Gastroesophageal sphincter (tissue), 4 donors: ENCODE data around the gene ARHGAP19. TPM values are rescaled to one million over a fixed set of nuclear protein-coding genes. Genes with fewer than 3 reads are reported as not detected.

ENCODE experiments used
- ATAC-seq: fragments of 150-250 bp; one replicate; pipeline ENCODE4 v1.9.1; 2016; ENCODE audit warnings: mild to moderate bottlenecking, moderate library complexity
- H3K27ac ChIP-seq, 4 donors: fragments of 200-600 bp; sonication (generic) in 3 of 4; 1 replicate in 3 of 4; 2 replicates in 1 of 4; pipeline ENCODE4 v1.5.1; 2016 to 2019
- H3K27me3 ChIP-seq: fragments of 200-600 bp; sonication (generic); one replicate; pipeline ENCODE4 v1.5.1; 2019
- H3K36me3 ChIP-seq, 2 donors: fragments of 200-600 bp; sonication (generic); one replicate each; pipeline ENCODE4 v1.5.1; 2019; ENCODE audit warnings: control low read depth in 1 of 2
- H3K4me1 ChIP-seq, 3 donors: fragments of 200-600 bp; sonication (generic); 1 replicate in 2 of 3; 2 replicates in 1 of 3; pipeline ENCODE4 v1.5.1; 2016 to 2019; ENCODE audit warnings: control low read depth in 2 of 3
- H3K4me3 ChIP-seq, 2 donors: fragments of 200-600 bp; sonication (generic); one replicate each; pipeline ENCODE4 v1.5.1; 2019; ENCODE audit warnings: mild to moderate bottlenecking in 1 of 2, moderate library complexity in 1 of 2
- H3K9me3 ChIP-seq, 3 donors: fragments of 200-600 bp; sonication (generic); one replicate each; pipeline ENCODE4 v1.5.1; 2017 to 2019; ENCODE audit warnings: control low read depth in 2 of 3
- EP300 ChIP-seq: sonication (generic); formaldehyde crosslinking; IDR thresholded peaks from one replicate; pipeline ENCODE4 v1.6.1; 2017; ENCODE audit warnings: antibody characterized with exemption, mild to moderate bottlenecking
- POLR2A ChIP-seq, 2 donors: fragments of 450-650 bp; IDR thresholded peaks; one replicate each; pipeline ENCODE4 v1.6.1; 2017; ENCODE audit warnings: antibody characterized with exemption in 2 of 2, mild to moderate bottlenecking in 2 of 2, moderate library complexity in 1 of 2
- POLR2AphosphoS5 ChIP-seq: sonication (generic); formaldehyde crosslinking; IDR thresholded peaks from one replicate; pipeline ENCODE4 v1.6.1; 2017; ENCODE audit warnings: antibody characterized with exemption
- WGBS, 2 donors: methylation state at CpG; one replicate each; pipeline ENCODE4 v1.1.5; 2018; ENCODE audit warnings: low coverage in 1 of 2; 5-methylcytosine and 5-hydroxymethylcytosine counted together
- total RNA-seq, 4 donors: library from RNA; depleted of rRNA; stranded (reverse); fragments of >200 nt; gene quantifications; one replicate each; pipeline ENCODE4 v1.1.0, GENCODE V29; 2016
- TF ChIP-seq, protein P1 (sequence below), 4 experiments: fragments of 200-600 bp in 2 of 4; fragments of 450-650 bp in 2 of 4; sonication (generic) in 1 of 4; IDR thresholded peaks; one replicate each; pipeline ENCODE4 v1.5.1; 2017 to 2019; ENCODE audit warnings: antibody characterized with exemption in 4 of 4, mild to moderate bottlenecking in 2 of 4, moderate library complexity in 2 of 4

The ARHGAP19 gene
- total RNA-seq, 4 donors from 2014 or later: 3.2 to 6.7 (median 5.0) TPM

DNA sequence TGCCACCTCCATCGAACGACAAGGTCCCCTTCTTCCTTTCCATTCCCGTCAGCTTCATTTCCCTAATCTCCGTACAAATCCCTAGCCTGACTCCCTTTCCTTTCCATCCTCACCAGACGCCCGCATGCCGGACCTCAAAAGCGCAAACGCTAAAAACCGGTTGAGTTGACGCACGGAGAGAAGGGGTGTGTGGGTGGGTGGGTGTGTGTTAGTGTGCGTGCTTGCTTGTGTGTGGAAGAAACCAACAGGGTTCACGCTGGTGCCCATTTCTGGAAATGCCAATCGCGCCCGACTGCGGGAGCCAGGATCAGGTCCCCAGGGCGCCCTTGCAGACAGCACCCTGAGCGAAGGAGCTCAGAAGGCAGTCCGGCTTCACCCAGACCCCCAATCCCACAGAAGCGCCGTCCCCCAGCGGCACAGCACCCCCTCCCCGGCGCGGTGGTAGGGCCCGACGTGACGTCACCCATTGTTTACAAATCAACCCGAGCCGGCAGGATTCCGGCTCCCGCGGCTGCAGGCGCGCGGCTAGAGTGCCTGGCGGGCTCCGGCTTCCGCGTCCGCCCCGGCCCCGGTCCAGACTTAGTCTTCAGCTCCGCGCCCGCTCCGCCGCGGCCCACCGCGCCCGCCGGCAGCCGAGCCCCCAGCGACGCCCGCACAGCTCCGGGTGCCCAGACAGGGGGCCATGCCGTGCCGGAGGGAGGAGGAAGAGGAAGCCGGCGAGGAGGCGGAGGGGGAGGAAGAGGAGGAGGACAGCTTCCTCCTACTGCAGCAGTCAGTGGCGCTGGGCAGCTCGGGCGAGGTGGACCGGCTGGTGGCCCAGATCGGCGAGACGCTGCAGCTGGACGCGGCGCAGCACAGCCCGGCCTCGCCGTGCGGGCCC lies 26.6 kb upstream of the ARHGAP19 start, which contains the start of gene FRAT1:
TSS of gene FRAT1 (plus strand) at position 500 of the 880 bp plus-strand sequence. CDS start at position 683, 183 bp downstream.
- H3K9me3 ChIP-seq: no peaks in the 10 kb centered on the region
- H3K27ac ChIP-seq: peak within 1 kb of the TSS; percentile 58 to 98 (median 93)
- peak within 1 kb of the TSS; percentile 76 to 86 for H3K4me3 ChIP-seq
- TF ChIP-seq, protein P1, sequence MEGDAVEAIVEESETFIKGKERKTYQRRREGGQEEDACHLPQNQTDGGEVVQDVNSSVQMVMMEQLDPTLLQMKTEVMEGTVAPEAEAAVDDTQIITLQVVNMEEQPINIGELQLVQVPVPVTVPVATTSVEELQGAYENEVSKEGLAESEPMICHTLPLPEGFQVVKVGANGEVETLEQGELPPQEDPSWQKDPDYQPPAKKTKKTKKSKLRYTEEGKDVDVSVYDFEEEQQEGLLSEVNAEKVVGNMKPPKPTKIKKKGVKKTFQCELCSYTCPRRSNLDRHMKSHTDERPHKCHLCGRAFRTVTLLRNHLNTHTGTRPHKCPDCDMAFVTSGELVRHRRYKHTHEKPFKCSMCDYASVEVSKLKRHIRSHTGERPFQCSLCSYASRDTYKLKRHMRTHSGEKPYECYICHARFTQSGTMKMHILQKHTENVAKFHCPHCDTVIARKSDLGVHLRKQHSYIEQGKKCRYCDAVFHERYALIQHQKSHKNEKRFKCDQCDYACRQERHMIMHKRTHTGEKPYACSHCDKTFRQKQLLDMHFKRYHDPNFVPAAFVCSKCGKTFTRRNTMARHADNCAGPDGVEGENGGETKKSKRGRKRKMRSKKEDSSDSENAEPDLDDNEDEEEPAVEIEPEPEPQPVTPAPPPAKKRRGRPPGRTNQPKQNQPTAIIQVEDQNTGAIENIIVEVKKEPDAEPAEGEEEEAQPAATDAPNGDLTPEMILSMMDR (IDR thresholded peaks at IDR 0.05): no peak
- peak; percentile 14 for TF ChIP-seq POLR2AphosphoS5
- TF ChIP-seq EP300: peak; percentile 18
- TF ChIP-seq POLR2A (IDR thresholded peaks at IDR 0.05): peak; percentile 75 to 81
- peak; percentile 92 for ATAC-seq
- H3K36me3 ChIP-seq: no peaks in the 10 kb centered on the region
- no peaks in the 10 kb centered on the region for H3K27me3 ChIP-seq
- WGBS, 2 donors: 0 to 1% methylated on average over 12 to 14 of the region's 79 CpGs
- peaks cover 0 to 34% (median 10%) of the 10 kb centered on the region in 3 donors for H3K4me1 ChIP-seq

DNA sequence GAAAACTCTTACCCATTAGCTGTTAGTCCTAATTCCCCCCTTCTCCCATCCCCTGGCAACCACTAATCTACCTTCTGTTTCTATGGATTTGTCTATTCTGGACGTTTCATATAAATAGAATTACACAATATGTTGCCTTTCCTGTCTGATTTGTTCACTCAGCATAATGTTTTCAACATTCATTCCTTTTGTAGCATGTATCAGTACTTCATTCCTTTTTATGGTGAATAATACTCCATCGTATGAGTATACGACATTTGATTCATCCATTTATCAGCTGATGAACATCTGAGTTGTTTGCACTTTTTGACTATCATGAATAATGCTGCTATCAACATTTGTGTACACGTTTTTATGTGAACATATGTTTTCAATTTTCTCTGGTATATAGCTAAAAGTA lies 22.2 kb upstream of the ARHGAP19 start:
- Histone ChIP-seq H3K36me3 (no peaks in the 10 kb centered on the region), H3K27ac (no peak overlapping the region), H3K4me3 (no peak overlapping the region), H3K27me3 (no peaks in the 10 kb centered on the region), H3K4me1 (peaks cover 0 to 6% (median 0%) of the 10 kb centered on the region in 3 donors), H3K9me3 (no peaks in the 10 kb centered on the region)
- ATAC-seq: no peak
- 54 to 64% methylated on average over 4 of the region's 4 CpGs for WGBS, 2 donors
- TF ChIP-seq EP300: no peak
- TF ChIP-seq POLR2A (IDR thresholded peaks at IDR 0.05): no peak
- TF ChIP-seq POLR2AphosphoS5: no peak
- TF ChIP-seq, protein P1 (IDR thresholded peaks at IDR 0.05): no peak

DNA sequence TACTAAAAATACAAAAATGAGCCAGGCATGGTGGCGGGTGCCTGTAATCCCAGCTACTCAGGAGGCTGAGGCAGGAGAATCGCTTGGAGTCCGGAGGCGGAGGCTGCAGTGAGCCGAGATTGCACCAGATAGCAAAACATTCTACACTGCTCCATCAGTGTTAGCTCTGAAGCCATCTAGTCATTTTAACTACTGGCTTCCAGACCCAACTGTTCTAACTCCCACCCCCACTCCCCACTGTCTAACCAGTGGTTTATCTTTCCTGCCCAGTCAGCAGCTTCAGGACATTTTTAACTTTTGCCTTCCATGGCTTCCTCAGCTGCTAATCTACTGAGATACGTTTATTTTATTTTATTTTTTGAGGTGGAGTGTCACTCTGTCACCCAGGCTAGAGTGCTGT lies 20.5 kb upstream of the ARHGAP19 start:
- ATAC-seq: no peak
- WGBS, 2 donors: 67 to 92% methylated on average over 2 to 6 of the region's 6 CpGs

DNA sequence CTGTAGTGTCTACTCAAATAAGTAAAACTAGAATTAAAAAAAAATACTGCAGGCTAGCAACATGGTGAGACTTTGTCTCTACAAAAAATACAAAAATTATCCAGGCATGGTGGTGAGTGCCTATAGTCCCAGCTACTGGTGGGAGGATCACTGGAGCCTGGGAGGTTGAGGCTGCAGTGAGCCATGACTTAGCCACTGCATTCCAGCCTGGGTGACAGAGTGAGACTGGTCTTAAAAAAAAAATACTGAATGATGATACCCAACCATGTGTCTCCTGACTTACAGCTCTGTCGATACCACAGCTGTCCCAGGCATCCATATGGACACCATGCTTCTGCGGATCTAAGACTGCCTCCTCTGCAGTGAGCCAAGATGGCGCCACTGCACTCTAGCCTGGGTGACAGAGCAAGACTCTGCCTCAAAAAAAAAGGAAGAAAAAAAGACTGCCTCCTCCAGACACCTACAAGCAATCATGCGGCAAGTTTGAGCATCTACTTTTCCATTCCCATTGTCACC lies 18.7 kb upstream of the ARHGAP19 start:
- no peaks in the 10 kb centered on the region for H3K4me1 ChIP-seq
- no peaks in the 10 kb centered on the region for H3K9me3 ChIP-seq
- no peaks in the 10 kb centered on the region for H3K27me3 ChIP-seq
- TF ChIP-seq EP300: no peak
- TF ChIP-seq POLR2A (IDR thresholded peaks at IDR 0.05): no peak
- TF ChIP-seq, protein P1 (IDR thresholded peaks at IDR 0.05): no peak
- no peak for TF ChIP-seq POLR2AphosphoS5
- no peak overlapping the region for H3K27ac ChIP-seq
- H3K4me3 ChIP-seq: no peak overlapping the region
- no peaks in the 10 kb centered on the region for H3K36me3 ChIP-seq
- WGBS, 2 donors: 94 to 100% methylated on average over 2 to 4 of the region's 4 CpGs
- no peak for ATAC-seq

More for the DNA sequence above, 20.5 kb upstream of the ARHGAP19 start:
- H3K27me3 ChIP-seq: no peaks in the 10 kb centered on the region
- H3K9me3 ChIP-seq: no peaks in the 10 kb centered on the region
- no peak overlapping the region for H3K27ac ChIP-seq
- H3K4me3 ChIP-seq: no peak overlapping the region
- no peaks in the 10 kb centered on the region for H3K4me1 ChIP-seq
- TF ChIP-seq POLR2AphosphoS5: no peak
- TF ChIP-seq POLR2A (IDR thresholded peaks at IDR 0.05): no peak
- no peak for TF ChIP-seq EP300
- TF ChIP-seq, protein P1 (IDR thresholded peaks at IDR 0.05): no peak
- H3K36me3 ChIP-seq: no peaks in the 10 kb centered on the region
